ENCODE results near the gene TFDP2. TPM values are rescaled to one million over a fixed set of nuclear protein-coding genes. Genes with fewer than 3 reads are reported as not detected.

Gene TFDP2
- total RNA-seq, 2 experiments from 2014 or later, result 33.1 to 34.2 TPM

DNA sequence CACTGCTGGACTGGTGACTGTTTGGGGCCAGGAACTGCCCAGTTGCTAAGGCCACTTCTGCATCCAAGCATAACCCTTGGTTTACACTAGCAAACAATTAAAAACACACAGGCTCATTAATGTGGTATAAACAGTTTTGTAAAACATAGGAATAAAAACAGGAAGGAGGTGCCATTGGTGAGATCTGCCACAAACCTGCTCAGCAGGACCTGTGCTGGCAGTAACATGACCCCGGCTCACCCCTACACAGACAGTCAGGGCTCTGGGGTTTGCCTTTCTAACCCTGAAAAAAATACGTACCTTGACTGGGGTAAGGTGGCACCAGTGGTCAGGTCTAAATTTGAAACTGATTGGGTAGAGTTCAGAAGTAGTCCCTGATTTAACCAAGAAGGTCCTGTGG is 196.7 kb downstream of the TFDP2 start:
- no peak overlapping the region for H3K4me3 ChIP-seq (ENCODE audit: low read length)
- Mint-ChIP-seq H3K27me3 (no peaks in the 10 kb centered on the region), H3K4me3 (no peak overlapping the region), H3K36me3 (ENCODE audit: low read depth) (peaks cover 26% of the 10 kb centered on the region), H3K27ac (no peak overlapping the region), H3K4me1 (ENCODE audit: low read depth) (no peaks in the 10 kb centered on the region), H3K9me3 (no peaks in the 10 kb centered on the region)
- ChIA-PET CTCF (no interaction called here), POLR2A (no interaction called here)
- no peaks in the 10 kb centered on the region for H3K27me3 ChIP-seq (ENCODE audit: control insufficient read depth in 1 of 2, insufficient read depth in 2 of 2, low read length in 2 of 2)
- intact Hi-C loops (cut with DNase I, micrococcal nuclease), result no loop called here
- peaks cover 0 to 4% of the 10 kb centered on the region in 2 experiments for H3K9me3 ChIP-seq (ENCODE audit: control insufficient read depth in 1 of 2, insufficient read depth in 1 of 2, low read length in 2 of 2)
- peaks cover 7% of the 10 kb centered on the region for H3K36me3 ChIP-seq (ENCODE audit: insufficient read depth, low read length)
- H3K4me1 ChIP-seq (ENCODE audit: insufficient read depth, low read length), result no peaks in the 10 kb centered on the region
- ATAC-seq (ENCODE audit: poor library complexity) (no peak), DNase-seq (no peak)
- no peak overlapping the region for H3K27ac ChIP-seq (ENCODE audit: low read depth in 1 of 2, low read length in 2 of 2)
- no peak for TF ChIP-seq CTCF (IDR thresholded peaks at IDR 0.05)

DNA sequence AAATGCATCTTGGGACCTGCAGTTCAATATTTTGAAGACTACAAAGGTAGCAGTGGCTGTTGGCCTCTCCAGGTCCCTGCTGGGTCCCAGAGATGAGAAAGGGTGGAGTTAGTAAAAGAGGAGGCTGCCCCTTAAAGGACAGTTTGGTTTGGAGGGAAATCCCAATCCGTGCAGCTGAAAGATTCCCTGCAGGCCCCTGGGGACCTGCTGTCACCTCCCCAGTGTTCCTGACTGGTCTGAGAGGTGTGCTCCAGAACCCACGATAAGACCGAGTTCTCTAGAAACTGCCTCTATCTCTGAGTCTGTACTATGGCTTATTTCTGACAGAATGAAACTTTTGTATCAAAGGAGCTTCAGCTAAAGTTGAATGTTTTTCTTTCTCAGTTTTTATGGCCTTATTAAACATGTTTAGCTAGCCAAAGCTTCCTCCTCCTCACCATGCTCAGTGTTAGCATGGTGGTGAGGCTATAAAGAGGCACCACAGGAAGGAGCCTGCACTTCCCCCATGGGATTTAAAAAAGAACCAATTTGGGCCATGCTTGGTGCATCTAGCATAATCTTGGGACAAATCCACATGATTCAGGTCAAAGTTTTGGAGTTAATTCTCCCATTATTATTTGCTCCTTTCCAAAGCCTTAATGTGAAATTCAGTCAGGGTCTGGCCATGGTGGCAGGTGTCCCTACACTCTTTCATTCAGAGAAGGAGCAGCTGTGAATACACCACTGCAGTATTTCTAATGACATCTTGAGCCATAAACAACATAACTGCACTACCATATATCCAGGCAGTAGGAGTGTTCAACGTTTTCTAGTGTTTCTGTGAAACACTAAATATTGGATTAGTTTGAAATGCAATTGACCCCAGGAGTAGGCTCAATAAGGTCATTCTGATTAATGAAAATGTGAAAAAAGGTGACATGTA is 198.5 kb downstream of the TFDP2 start:
- Histone ChIP-seq H3K27me3 (ENCODE audit: control insufficient read depth in 1 of 2, insufficient read depth in 2 of 2, low read length in 2 of 2) (no peaks in the 10 kb centered on the region), H3K27ac (ENCODE audit: low read depth in 1 of 2, low read length in 2 of 2) (no peak overlapping the region), H3K9me3 (ENCODE audit: control insufficient read depth in 1 of 2, insufficient read depth in 1 of 2, low read length in 2 of 2) (peaks cover 0 to 4% of the 10 kb centered on the region in 2 experiments), H3K4me1 (ENCODE audit: insufficient read depth, low read length) (no peaks in the 10 kb centered on the region), H3K4me3 (ENCODE audit: low read length) (no peak overlapping the region), H3K36me3 (ENCODE audit: insufficient read depth, low read length) (peaks cover 4% of the 10 kb centered on the region)
- Mint-ChIP-seq H3K9me3 (no peaks in the 10 kb centered on the region), H3K36me3 (ENCODE audit: low read depth) (peaks cover 18% of the 10 kb centered on the region), H3K4me3 (no peak overlapping the region), H3K27ac (no peak overlapping the region), H3K27me3 (no peaks in the 10 kb centered on the region), H3K4me1 (ENCODE audit: low read depth) (no peaks in the 10 kb centered on the region)
- CTCF ChIA-PET, result no interaction called here
- ATAC-seq (ENCODE audit: poor library complexity) (no peak), DNase-seq (no peak)
- no peak for TF ChIP-seq CTCF (IDR thresholded peaks at IDR 0.05)
- intact Hi-C loops (cut with DNase I, micrococcal nuclease), result no loop called here
- POLR2A ChIA-PET, result no interaction called here

GRCh38 chr3:141949972-141950371 is 199.4 kb downstream of the TFDP2 start:
- Mint-ChIP-seq H3K27me3 (no peaks in the 10 kb centered on the region), H3K27ac (no peak overlapping the region), H3K4me1 (ENCODE audit: low read depth) (no peaks in the 10 kb centered on the region), H3K9me3 (no peaks in the 10 kb centered on the region), H3K36me3 (ENCODE audit: low read depth) (peaks cover 18% of the 10 kb centered on the region), H3K4me3 (no peak overlapping the region)
- peaks cover 4% of the 10 kb centered on the region for H3K36me3 ChIP-seq (ENCODE audit: insufficient read depth, low read length)
- intact Hi-C loops (cut with DNase I, micrococcal nuclease), result no loop called here
- H3K4me1 ChIP-seq (ENCODE audit: insufficient read depth, low read length), result no peaks in the 10 kb centered on the region
- no peak for TF ChIP-seq CTCF (IDR thresholded peaks at IDR 0.05)
- POLR2A ChIA-PET, result no interaction called here
- H3K4me3 ChIP-seq (ENCODE audit: low read length), result no peak overlapping the region
- peaks cover 0 to 4% of the 10 kb centered on the region in 2 experiments for H3K9me3 ChIP-seq (ENCODE audit: control insufficient read depth in 1 of 2, insufficient read depth in 1 of 2, low read length in 2 of 2)
- no peaks in the 10 kb centered on the region for H3K27me3 ChIP-seq (ENCODE audit: control insufficient read depth in 1 of 2, insufficient read depth in 2 of 2, low read length in 2 of 2)
- no peak for DNase-seq
- ATAC-seq (ENCODE audit: poor library complexity), result no peak
- CTCF ChIA-PET, result no interaction called here
- H3K27ac ChIP-seq (ENCODE audit: low read depth in 1 of 2, low read length in 2 of 2), result no peak overlapping the region

Data from CD4-positive, alpha-beta T cell (primary cell).